Subcutaneous adipose tissue (tissue), 4 donors: Measurements from ENCODE around the gene PSMG4. TPM values are rescaled to one million over a fixed set of nuclear protein-coding genes. Genes with fewer than 3 reads are reported as not detected.

ENCODE experiments used
- total RNA-seq, 4 donors: library from RNA; depleted of rRNA; stranded (reverse); fragments of >200 nt; gene quantifications; one replicate each; pipeline ENCODE4 v1.1.0, GENCODE V29; 2016
- TF ChIP-seq, protein P1 (sequence below): fragments of 450-650 bp; IDR thresholded peaks from one replicate; pipeline ENCODE4 v1.5.1; 2016; ENCODE audit warnings: low read depth, mild to moderate bottlenecking, control low read depth, antibody characterized with exemption, moderate library complexity

The PSMG4 gene, protein sequence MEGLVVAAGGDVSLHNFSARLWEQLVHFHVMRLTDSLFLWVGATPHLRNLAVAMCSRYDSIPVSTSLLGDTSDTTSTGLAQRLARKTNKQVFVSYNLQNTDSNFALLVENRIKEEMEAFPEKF
- total RNA-seq = 10 to 100 TPM; 13.9 to 30.0 (median 19.5) TPM

DNA sequence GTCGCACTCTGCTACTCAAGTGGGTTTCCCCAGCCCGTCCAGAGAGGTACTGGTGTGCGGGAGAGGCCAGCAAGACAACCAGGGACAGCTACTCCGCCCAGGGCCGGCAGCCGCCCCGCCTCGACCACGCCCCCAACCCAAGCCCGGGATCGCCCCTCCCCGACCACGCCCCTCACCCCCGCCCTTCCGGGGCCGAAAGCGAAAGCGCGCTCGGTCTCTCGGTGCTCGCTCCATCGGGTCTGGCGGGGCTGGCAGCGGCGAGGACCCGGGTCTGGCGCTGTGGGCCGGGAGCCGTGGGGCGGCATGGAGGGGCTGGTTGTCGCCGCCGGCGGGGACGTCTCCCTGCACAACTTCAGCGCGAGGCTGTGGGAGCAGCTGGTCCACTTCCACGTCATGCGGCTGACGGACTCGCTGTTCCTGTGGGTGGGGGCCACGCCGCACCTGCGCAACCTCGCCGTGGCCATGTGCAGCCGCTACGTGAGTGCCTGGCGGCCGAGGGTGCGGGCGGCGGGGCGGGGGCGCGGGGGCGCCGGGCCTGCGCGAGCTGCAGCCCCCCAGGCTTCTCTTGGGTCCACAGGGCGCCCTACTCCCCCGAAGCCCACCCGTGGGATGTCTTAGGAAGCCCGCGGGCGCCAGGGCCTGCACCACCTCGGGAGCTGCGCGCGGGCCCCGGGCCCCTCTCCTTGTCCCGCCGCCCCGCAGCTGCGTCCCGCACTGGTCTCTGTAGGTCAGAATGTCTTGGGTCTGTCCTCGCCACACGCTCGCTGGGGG, at the start of gene PSMG4:
TSS of gene PSMG4 (plus strand) at position 228 of the 771 bp plus-strand sequence. CDS start at position 304, 76 bp downstream.
- TF ChIP-seq, protein P1, sequence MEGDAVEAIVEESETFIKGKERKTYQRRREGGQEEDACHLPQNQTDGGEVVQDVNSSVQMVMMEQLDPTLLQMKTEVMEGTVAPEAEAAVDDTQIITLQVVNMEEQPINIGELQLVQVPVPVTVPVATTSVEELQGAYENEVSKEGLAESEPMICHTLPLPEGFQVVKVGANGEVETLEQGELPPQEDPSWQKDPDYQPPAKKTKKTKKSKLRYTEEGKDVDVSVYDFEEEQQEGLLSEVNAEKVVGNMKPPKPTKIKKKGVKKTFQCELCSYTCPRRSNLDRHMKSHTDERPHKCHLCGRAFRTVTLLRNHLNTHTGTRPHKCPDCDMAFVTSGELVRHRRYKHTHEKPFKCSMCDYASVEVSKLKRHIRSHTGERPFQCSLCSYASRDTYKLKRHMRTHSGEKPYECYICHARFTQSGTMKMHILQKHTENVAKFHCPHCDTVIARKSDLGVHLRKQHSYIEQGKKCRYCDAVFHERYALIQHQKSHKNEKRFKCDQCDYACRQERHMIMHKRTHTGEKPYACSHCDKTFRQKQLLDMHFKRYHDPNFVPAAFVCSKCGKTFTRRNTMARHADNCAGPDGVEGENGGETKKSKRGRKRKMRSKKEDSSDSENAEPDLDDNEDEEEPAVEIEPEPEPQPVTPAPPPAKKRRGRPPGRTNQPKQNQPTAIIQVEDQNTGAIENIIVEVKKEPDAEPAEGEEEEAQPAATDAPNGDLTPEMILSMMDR = no peak

DNA sequence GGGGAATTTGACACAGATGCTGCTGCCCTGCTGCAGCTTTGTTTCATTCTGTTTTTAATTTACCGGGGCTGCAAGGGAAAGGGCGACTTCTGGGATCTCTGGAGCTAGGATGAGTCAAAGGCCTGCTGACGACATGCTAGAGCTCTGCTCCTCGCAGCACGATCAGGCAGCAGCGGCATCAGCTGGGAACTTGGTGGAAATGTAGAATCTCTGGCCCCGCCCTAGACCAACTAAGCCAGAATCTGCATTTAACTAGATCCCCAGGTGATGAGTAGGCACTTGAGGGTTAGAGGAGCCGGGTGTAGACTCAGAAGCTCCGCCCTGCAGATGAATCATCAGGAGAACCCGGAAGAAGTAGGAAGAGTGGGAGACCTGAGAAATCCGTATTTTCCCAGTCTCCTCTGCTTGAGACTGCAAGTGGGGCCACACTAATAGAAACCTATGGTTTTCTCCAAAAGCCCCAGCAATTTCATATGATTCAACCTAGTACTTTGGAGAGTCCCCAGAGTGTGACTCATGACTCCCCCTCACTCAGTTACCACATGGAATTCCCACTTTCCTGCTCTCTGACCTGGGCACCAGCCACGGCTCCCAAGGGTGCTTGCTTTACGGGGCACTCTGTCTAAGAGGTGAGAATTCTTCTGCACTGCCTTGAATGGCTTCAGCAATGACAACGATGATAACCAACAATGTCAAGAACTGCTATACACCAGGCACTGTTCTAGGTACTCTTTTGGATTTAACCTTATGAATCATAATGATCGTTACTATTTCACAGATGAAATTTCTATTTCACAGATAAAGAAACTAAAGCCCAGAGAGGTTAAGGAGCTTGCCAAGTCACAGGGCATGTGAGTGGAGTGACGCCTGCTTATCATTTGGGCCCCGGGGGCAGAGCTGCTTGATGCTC, 49.4 kb upstream of the PSMG4 start:
- TF ChIP-seq, protein P1 = no peak

DNA sequence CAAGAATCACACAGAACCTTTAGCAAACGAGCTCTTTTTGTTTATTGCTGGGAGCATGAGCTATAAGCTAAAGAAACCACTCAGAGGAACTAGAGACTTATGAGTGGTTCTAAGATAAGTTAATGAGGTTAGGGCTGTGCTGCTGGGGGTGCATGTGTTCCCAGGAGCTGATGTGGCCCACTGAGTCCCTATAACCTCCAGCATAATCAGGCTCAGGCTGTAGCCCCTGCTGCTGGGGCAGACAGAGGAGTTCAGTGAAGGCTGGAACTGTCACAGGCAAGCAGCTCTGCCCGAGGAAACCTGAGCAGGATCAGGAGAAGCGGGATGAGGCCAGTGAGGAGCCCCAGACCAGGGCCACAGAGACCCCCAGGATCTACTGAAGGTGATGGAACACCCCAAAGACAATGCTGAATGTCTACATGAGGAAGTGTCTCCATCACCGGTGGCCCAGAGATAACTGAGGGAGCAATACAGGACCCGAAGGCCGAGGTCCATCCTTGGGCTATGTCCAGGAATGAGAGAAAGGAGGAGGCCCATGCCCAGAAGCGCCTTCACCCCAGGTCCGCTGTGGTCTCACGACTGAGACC, 48.6 kb upstream of the PSMG4 start:
- TF ChIP-seq, protein P1 = no peak

DNA sequence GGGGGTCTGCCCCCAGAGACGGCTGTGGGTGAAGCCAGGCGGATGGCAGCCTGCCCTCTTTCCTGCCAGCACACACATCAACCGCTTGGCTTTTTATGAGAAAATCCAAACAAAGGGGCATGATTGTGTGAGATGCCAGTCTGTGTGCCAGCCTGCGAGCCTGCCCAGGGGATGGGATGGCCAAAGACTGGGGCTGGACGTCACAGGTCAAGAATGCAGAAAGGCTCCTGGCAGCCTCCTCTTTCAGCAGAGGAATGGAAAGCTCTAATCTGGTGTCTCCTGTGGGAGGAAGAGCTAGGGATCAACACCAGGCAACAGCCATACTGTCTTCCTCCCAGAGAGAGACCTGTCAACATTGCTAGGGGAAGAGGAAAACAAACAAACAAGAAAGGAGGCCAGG, 47.1 kb upstream of the PSMG4 start:
- TF ChIP-seq, protein P1 = no peak

DNA sequence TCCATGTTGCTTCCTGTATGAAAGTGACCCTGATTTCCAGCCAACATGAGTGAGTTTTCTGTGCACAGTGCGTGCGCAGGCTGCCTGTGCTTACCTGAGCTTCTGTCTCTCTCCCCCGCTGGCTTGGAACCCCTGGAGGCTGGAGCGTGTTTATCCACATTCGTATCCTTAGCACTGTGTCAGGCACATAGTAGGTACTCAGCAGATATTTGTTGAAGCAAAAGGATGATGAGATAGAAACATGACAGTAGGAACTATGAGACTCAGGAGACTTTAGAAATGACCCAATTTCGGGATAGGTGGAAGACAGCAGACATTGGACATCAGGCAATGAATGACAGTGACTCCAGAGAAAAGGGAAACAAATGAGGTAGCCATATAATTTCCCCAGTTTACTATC, 46.5 kb upstream of the PSMG4 start:
- TF ChIP-seq, protein P1 = no peak

DNA sequence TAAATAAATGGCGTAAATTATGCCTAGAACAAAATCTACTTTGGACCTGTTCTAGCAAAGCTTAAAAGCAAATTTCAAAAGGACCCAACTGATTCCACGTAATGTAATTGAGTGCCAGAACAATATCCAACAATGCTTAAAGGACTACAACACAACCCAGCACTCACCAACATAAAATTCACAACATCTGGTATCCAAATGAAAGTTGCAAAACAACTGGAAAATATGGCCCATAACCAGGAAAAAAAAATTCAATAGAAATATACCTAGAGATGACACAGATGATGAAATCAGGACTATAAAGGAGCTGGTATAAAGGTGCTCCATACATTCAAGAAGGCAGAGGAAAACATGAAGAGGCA, 45.4 kb upstream of the PSMG4 start:
- TF ChIP-seq, protein P1 = no peak

DNA sequence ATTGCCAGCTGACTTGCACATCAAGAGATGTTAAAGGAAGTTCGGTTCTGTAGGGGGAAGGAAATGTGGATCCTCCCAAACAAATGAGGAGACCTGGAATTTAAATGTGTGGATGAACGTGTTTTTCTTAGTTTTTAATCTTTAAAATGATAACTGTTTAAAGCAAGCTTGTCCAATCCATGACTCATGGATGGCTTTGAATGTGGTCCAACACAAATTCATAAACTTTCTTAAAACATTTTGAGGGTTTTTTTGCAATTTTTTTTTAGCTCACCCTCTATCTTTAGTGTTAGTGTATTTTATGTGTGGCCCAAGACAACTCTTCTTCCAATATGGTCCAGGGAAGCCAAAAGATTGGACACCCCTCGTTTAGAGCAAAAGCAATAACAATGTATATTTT, 43.8 kb upstream of the PSMG4 start:
- TF ChIP-seq, protein P1 = no peak
